SK-N-SH (cell line): ENCODE results near the gene SETBP1. TPM values are rescaled to one million over a fixed set of nuclear protein-coding genes. Genes with fewer than 3 reads are reported as not detected.

ENCODE experiments used
- CTCF ChIA-PET: fragments of 300-600, 350-600 bp; formaldehyde crosslinking; extraction: SDS; loops from one replicate; lab custom pipeline; 2021; lab: Yijun Ruan, JAX
- POLR2A ChIA-PET: fragments of 350-600 bp; sonication (Branson Sonifier 250); formaldehyde crosslinking; extraction: SDS; loops from one replicate; lab custom pipeline; 2020; ENCODE audit warnings: antibody characterized with exemption, inconsistent platforms; lab: Yijun Ruan, JAX
- DNase-seq: peaks from one replicate; pipeline ENCODE4 v3.0.0; 2012
- H2AFZ ChIP-seq: fragments of 200-600 bp; sonication (generic); 2 replicates; pipeline ENCODE4 v1.8.1; 2016; ENCODE audit warnings: antibody characterized with exemption, mild to moderate bottlenecking, low read depth
- H3F3A ChIP-seq: fragments of 200-600 bp; sonication (generic); replicated peaks from 2 replicates; pipeline ENCODE3; 2016; ENCODE audit warnings: antibody characterized with exemption, mild to moderate bottlenecking; ENCODE audit not compliant: insufficient read depth
- H3K27ac ChIP-seq, 2 experiments: fragments of 200-500 bp in 1 of 2; fragments of 200-600 bp in 1 of 2; sonication (Bioruptor generic) in 1 of 2; sonication (generic), shearing (Covaris generic) in 1 of 2; 2 replicates each; pipeline versions ENCODE4 v1.5.1 to v1.6.1; 2014 to 2016; ENCODE audit warnings: low read depth in 2 of 2, inconsistent platforms in 1 of 2, low read length in 1 of 2, mild to moderate bottlenecking in 1 of 2, mixed read lengths in 1 of 2
- H3K27me3 ChIP-seq: fragments of 200-600 bp; sonication (generic), shearing (Covaris generic); 2 replicates; pipeline ENCODE4 v1.6.1; 2016; ENCODE audit warnings: mixed run types; ENCODE audit not compliant: insufficient read depth
- H3K36me3 ChIP-seq, 2 experiments: fragments of 200-500 bp in 1 of 2; fragments of 200-600 bp in 1 of 2; sonication (Bioruptor generic) in 1 of 2; sonication (generic) in 1 of 2; replicated peaks in 1 of 2; 2 replicates each; pipeline versions ENCODE3 to v1.5.1; 2014 to 2016; ENCODE audit warnings: low read length in 1 of 2, mild to moderate bottlenecking in 1 of 2; ENCODE audit not compliant: insufficient read depth in 2 of 2, control insufficient read depth in 1 of 2
- H3K4me1 ChIP-seq, 2 experiments: fragments of 200-500 bp in 1 of 2; fragments of 200-600 bp in 1 of 2; sonication (Bioruptor generic) in 1 of 2; sonication (generic), shearing (Covaris generic) in 1 of 2; 2 replicates each; pipeline versions ENCODE4 v1.5.1 to v1.6.1; 2014 to 2016; ENCODE audit warnings: low read depth in 1 of 2, low read length in 1 of 2, mixed run types in 1 of 2; ENCODE audit not compliant: insufficient read depth in 2 of 2, control insufficient read depth in 1 of 2
- H3K4me2 ChIP-seq: fragments of 200-600 bp; sonication (generic), shearing (Covaris generic); 2 replicates; pipeline ENCODE4 v1.6.1; 2017; ENCODE audit warnings: mixed run types
- H3K4me3 ChIP-seq, 2 experiments: fragments of 200-500 bp in 1 of 2; fragments of 200-600 bp in 1 of 2; sonication (Bioruptor generic) in 1 of 2; sonication (generic), shearing (Covaris generic) in 1 of 2; 2 replicates each; pipeline versions ENCODE4 v1.5.1 to v1.8.1; 2014 to 2016; ENCODE audit warnings: low read depth in 2 of 2, inconsistent platforms in 1 of 2, low read length in 1 of 2, mild to moderate bottlenecking in 1 of 2, mixed read lengths in 1 of 2, moderate library complexity in 1 of 2
- H3K79me2 ChIP-seq: fragments of 200-600 bp; sonication (generic); 2 replicates; pipeline ENCODE4 v1.8.1; 2017; ENCODE audit warnings: mild to moderate bottlenecking; ENCODE audit not compliant: insufficient read depth
- H3K9ac ChIP-seq: fragments of 200-600 bp; sonication (generic); 2 replicates; pipeline ENCODE4 v1.6.1; 2017; ENCODE audit warnings: mixed run types
- H3K9me2 ChIP-seq: fragments of 200-600 bp; sonication (generic); 2 replicates; pipeline ENCODE4 v1.6.1; 2017; ENCODE audit warnings: mixed run types
- H3K9me3 ChIP-seq: fragments of 200-600 bp; sonication (generic); 2 replicates; pipeline ENCODE4 v1.6.1; 2017; ENCODE audit warnings: mixed run types, mild to moderate bottlenecking, moderate library complexity
- H4K20me1 ChIP-seq: fragments of 200-600 bp; sonication (generic); 2 replicates; pipeline ENCODE4 v1.6.1; 2017; ENCODE audit warnings: mild to moderate bottlenecking, mixed run types; ENCODE audit not compliant: insufficient read depth
- CHD2 ChIP-seq: fragments of 150-350 bp; IDR thresholded peaks from 2 replicates; pipeline ENCODE4 v1.6.1; 2018; ENCODE audit warnings: low read length; ENCODE audit not compliant: partially characterized antibody
- EZH2phosphoT487 ChIP-seq: fragments of 200-600 bp; sonication (generic); IDR thresholded peaks from 2 replicates; pipeline ENCODE4 v1.6.1; 2017; ENCODE audit warnings: low read depth, mixed run types, mild to moderate bottlenecking, antibody characterized with exemption, moderate library complexity, borderline replicate concordance
- FOSL2 ChIP-seq: IDR thresholded peaks from 2 replicates; pipeline ENCODE4 v1.4.0; 2012; ENCODE audit warnings: low read depth, mild to moderate bottlenecking, moderate library complexity, borderline replicate concordance
- GABPA ChIP-seq: IDR thresholded peaks from 2 replicates; pipeline ENCODE4 v1.4.0; 2012; ENCODE audit warnings: low read depth, mild to moderate bottlenecking
- GATA2 ChIP-seq: sonication (generic); formaldehyde crosslinking; IDR thresholded peaks from 2 replicates; pipeline ENCODE4 v1.5.0; 2020; ENCODE audit warnings: mild to moderate bottlenecking, missing genetic modification reagents
- RCOR1 ChIP-seq: fragments of 150-350 bp; IDR thresholded peaks from 2 replicates; pipeline ENCODE4 v1.6.1; 2017; ENCODE audit warnings: antibody characterized with exemption, low read length
- RFX5 ChIP-seq: IDR thresholded peaks from 2 replicates; pipeline ENCODE4 v1.6.1; 2012; ENCODE audit warnings: mild to moderate bottlenecking, improper control_type of control experiment, low read length
- RXRA ChIP-seq: IDR thresholded peaks from 2 replicates; pipeline ENCODE4 v1.4.0; 2012; ENCODE audit warnings: low read depth, mild to moderate bottlenecking, borderline replicate concordance
- SMC3 ChIP-seq: IDR thresholded peaks from 2 replicates; pipeline ENCODE4 v1.6.1; 2012; ENCODE audit warnings: low read depth, low read length, improper control_type of control experiment
- TEAD4 ChIP-seq: IDR thresholded peaks from 2 replicates; pipeline ENCODE4 v1.4.0; 2012; ENCODE audit warnings: mild to moderate bottlenecking, borderline replicate concordance; ENCODE audit not compliant: insufficient read depth
- WGBS: methylation state at CpG from one replicate; pipeline ENCODE4 v1.1.6; 2017; ENCODE audit warnings: low lambda C conversion rate; 5-methylcytosine and 5-hydroxymethylcytosine counted together
- polyA plus RNA-seq, 3 experiments: library from polyadenylated mRNA; depleted of rRNA; stranded (reverse); fragments of >200 nt; gene quantifications; 2 replicates each; pipeline ENCODE4 v1.2.3, GENCODE V29; 2012
- TF ChIP-seq, protein P1 (sequence below): IDR thresholded peaks from 2 replicates; pipeline ENCODE4 v1.4.0; 2012; ENCODE audit warnings: low read depth, borderline replicate concordance
- TF ChIP-seq, protein P2 (sequence below): fragments of 150-350 bp; IDR thresholded peaks from 2 replicates; pipeline ENCODE4 v1.6.1; 2017; ENCODE audit warnings: antibody characterized with exemption, low read length, low read depth, borderline replicate concordance
- TF ChIP-seq, protein P3 (sequence below): IDR thresholded peaks from 2 replicates; pipeline ENCODE4 v1.6.1; 2012; ENCODE audit warnings: mild to moderate bottlenecking, low read depth, low read length, moderate library complexity

The SETBP1 gene
- polyA plus RNA-seq, 1 of the 3 experiments (the other 2 are of a cell fraction), result 3.0 TPM

DNA sequence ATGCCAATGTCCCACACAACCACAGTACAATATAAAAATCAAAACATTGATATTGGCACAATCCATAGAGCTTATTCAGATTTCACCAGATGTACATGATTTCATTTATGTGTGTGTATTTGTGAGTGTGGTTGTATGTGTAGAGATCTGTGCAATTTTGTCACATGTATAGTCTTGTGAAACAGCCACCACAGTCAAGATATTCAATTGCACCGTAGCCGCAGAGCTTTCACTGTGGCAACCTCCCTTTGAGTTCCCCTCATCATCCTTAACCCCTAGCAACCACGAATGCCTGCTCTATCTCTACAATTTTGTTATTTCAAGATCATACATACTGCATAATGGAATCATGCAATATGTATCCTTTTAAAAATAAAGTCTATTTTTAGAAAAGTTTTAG is 391.3 kb downstream of the SETBP1 start:
- ChIA-PET POLR2A (no interaction called here), CTCF (no interaction called here)
- no peak overlapping the region for H3K4me3 ChIP-seq
- H4K20me1 ChIP-seq, result no peaks in the 10 kb centered on the region
- no peak overlapping the region for H3K27ac ChIP-seq
- no peaks in the 10 kb centered on the region for H3K4me1 ChIP-seq
- H3K9me3 ChIP-seq, result no peaks in the 10 kb centered on the region
- WGBS, result 76% methylated on average over 3 of the region's 3 CpGs
- H3K9ac ChIP-seq, result no peak overlapping the region
- no peak overlapping the region for H2AFZ ChIP-seq
- no peaks in the 10 kb centered on the region for H3K36me3 ChIP-seq
- H3K4me2 ChIP-seq, result no peak overlapping the region
- no peaks in the 10 kb centered on the region for H3K27me3 ChIP-seq
- no peaks in the 10 kb centered on the region for H3K9me2 ChIP-seq
- H3K79me2 ChIP-seq, result no peaks in the 10 kb centered on the region
- DNase-seq, result no peak
- TF ChIP-seq TEAD4 (no peak), FOSL2 (no peak), SMC3 (no peak), EZH2phosphoT487 (no peak), RFX5 (no peak), GATA2 (CRISPR knock-in tag) (no peak), RXRA (no peak), RCOR1 (no peak), CHD2 (no peak), GABPA (no peak)
- TF ChIP-seq, protein P1, sequence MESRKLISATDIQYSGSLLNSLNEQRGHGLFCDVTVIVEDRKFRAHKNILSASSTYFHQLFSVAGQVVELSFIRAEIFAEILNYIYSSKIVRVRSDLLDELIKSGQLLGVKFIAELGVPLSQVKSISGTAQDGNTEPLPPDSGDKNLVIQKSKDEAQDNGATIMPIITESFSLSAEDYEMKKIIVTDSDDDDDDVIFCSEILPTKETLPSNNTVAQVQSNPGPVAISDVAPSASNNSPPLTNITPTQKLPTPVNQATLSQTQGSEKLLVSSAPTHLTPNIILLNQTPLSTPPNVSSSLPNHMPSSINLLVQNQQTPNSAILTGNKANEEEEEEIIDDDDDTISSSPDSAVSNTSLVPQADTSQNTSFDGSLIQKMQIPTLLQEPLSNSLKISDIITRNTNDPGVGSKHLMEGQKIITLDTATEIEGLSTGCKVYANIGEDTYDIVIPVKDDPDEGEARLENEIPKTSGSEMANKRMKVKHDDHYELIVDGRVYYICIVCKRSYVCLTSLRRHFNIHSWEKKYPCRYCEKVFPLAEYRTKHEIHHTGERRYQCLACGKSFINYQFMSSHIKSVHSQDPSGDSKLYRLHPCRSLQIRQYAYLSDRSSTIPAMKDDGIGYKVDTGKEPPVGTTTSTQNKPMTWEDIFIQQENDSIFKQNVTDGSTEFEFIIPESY, result no peak
- TF ChIP-seq, protein P2, sequence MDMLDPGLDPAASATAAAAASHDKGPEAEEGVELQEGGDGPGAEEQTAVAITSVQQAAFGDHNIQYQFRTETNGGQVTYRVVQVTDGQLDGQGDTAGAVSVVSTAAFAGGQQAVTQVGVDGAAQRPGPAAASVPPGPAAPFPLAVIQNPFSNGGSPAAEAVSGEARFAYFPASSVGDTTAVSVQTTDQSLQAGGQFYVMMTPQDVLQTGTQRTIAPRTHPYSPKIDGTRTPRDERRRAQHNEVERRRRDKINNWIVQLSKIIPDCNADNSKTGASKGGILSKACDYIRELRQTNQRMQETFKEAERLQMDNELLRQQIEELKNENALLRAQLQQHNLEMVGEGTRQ, result no peak
- TF ChIP-seq, protein P3, sequence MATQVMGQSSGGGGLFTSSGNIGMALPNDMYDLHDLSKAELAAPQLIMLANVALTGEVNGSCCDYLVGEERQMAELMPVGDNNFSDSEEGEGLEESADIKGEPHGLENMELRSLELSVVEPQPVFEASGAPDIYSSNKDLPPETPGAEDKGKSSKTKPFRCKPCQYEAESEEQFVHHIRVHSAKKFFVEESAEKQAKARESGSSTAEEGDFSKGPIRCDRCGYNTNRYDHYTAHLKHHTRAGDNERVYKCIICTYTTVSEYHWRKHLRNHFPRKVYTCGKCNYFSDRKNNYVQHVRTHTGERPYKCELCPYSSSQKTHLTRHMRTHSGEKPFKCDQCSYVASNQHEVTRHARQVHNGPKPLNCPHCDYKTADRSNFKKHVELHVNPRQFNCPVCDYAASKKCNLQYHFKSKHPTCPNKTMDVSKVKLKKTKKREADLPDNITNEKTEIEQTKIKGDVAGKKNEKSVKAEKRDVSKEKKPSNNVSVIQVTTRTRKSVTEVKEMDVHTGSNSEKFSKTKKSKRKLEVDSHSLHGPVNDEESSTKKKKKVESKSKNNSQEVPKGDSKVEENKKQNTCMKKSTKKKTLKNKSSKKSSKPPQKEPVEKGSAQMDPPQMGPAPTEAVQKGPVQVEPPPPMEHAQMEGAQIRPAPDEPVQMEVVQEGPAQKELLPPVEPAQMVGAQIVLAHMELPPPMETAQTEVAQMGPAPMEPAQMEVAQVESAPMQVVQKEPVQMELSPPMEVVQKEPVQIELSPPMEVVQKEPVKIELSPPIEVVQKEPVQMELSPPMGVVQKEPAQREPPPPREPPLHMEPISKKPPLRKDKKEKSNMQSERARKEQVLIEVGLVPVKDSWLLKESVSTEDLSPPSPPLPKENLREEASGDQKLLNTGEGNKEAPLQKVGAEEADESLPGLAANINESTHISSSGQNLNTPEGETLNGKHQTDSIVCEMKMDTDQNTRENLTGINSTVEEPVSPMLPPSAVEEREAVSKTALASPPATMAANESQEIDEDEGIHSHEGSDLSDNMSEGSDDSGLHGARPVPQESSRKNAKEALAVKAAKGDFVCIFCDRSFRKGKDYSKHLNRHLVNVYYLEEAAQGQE, result no peak
- TF ChIP-seq, all 33 proteins: peak for 0
- H3F3A ChIP-seq, result no peaks in the 10 kb centered on the region
